GM12878 (cell line): ENCODE results near the gene PAX7. TPM values are rescaled to one million over a fixed set of nuclear protein-coding genes. Genes with fewer than 3 reads are reported as not detected.

Experiments
- ATAC-seq: fragments of 200-7000 bp; cut with Tn5 transposase; 3 replicates; pipeline ENCODE4 v1.9.1; 2020; ENCODE audit warnings: mild to moderate bottlenecking, moderate library complexity
- BruUV-seq: library from RNA; stranded (reverse); fragments of 400-500 nt; replicated peaks from 2 replicates; lab custom pipeline; 2021; lab: Mats Ljungman, UMichigan
- CTCF ChIA-PET: fragments of 300-600 bp; sonication (Branson Sonifier 250); formaldehyde crosslinking; extraction: SDS; loops from one replicate; lab custom pipeline; 2021; ENCODE audit warnings: inconsistent platforms; lab: Yijun Ruan, JAX
- POLR2A ChIA-PET: fragments of 350-600 bp; formaldehyde crosslinking; extraction: SDS; loops from one replicate; lab custom pipeline; 2021; ENCODE audit warnings: inconsistent platforms; lab: Charles Lee
- RAD21 ChIA-PET: fragments of 300-600 bp; sonication (Branson Sonifier 250); formaldehyde crosslinking; loops from one replicate; lab custom pipeline; 2023; ENCODE audit warnings: antibody characterized with exemption; ENCODE audit not compliant: unreplicated experiment; lab: Charles Lee
- SMC1A ChIA-PET: fragments of 300-600 bp; sonication (Branson Sonifier 250); formaldehyde crosslinking; loops from one replicate; lab custom pipeline; 2023; ENCODE audit not compliant: unreplicated experiment, uncharacterized antibody; lab: Charles Lee
- DNase-seq: peaks from one replicate; pipeline ENCODE4 v3.0.0-alpha.2; 2011; ENCODE audit warnings: low read depth, low spot score
- FAIRE-seq: peaks from 3 replicates; lab custom pipeline; 2011; peaks lifted over from hg19 to GRCh38; lab: Jason Lieb, UNC
- H2AFZ ChIP-seq: 2 replicates; pipeline ENCODE4 v1.6.0; 2011; ENCODE audit warnings: low read depth, low read length, control low read depth; ENCODE audit not compliant: control insufficient read depth
- H3K27ac ChIP-seq: 2 replicates; pipeline ENCODE4 v1.5.1; 2011; ENCODE audit warnings: control low read depth; ENCODE audit not compliant: control insufficient read depth, insufficient read depth
- H3K27me3 ChIP-seq, 2 experiments: replicated peaks in 1 of 2; 2 replicates each; pipeline versions ENCODE4 v1.6.0 to v1.6.1; 2011; ENCODE audit warnings: low read length in 1 of 2; ENCODE audit not compliant: control insufficient read depth in 2 of 2, insufficient read depth in 2 of 2
- H3K36me3 ChIP-seq, 2 experiments: 2 replicates each; pipeline ENCODE4 v1.5.1; 2011; ENCODE audit warnings: low read length in 1 of 2; ENCODE audit not compliant: control insufficient read depth in 2 of 2, insufficient read depth in 2 of 2
- H3K4me1 ChIP-seq: 2 replicates; pipeline ENCODE4 v1.6.1; 2011; ENCODE audit warnings: mild to moderate bottlenecking, low read length, moderate library complexity, mixed read lengths; ENCODE audit not compliant: control insufficient read depth, insufficient read depth
- H3K4me2 ChIP-seq: 2 replicates; pipeline ENCODE4 v1.6.0; 2011; ENCODE audit warnings: control low read depth; ENCODE audit not compliant: control insufficient read depth, insufficient read depth
- H3K4me3 ChIP-seq: fragments of 200-600 bp; sonication (generic); 2 replicates; pipeline ENCODE4 v1.5.1; 2016
- H3K79me2 ChIP-seq: 2 replicates; pipeline ENCODE4 v1.6.0; 2011; ENCODE audit warnings: low read length; ENCODE audit not compliant: control insufficient read depth, insufficient read depth
- H3K9ac ChIP-seq: 2 replicates; pipeline ENCODE4 v1.8.0; 2011; ENCODE audit warnings: low read length, control low read depth, mixed read lengths; ENCODE audit not compliant: control insufficient read depth, insufficient read depth
- H3K9me3 ChIP-seq: replicated peaks from 3 replicates; pipeline ENCODE4 v1.5.1; 2011; ENCODE audit warnings: mild to moderate bottlenecking, low read length; ENCODE audit not compliant: control insufficient read depth, insufficient read depth
- H4K20me1 ChIP-seq: 2 replicates; pipeline ENCODE4 v1.6.0; 2011; ENCODE audit not compliant: control insufficient read depth, insufficient read depth
- ATF7 ChIP-seq: fragments of 450-650 bp; IDR thresholded peaks from 2 replicates; pipeline ENCODE4 v1.6.1; 2016; ENCODE audit warnings: low read depth, mild to moderate bottlenecking
- BCL11A ChIP-seq: IDR thresholded peaks from 2 replicates; pipeline ENCODE4 v1.6.1; 2011; ENCODE audit warnings: low read depth, low read length
- CHD2 ChIP-seq: IDR thresholded peaks from 2 replicates; pipeline ENCODE4 v1.6.1; 2011; ENCODE audit warnings: low read depth, low read length, improper control_type of control experiment, borderline replicate concordance
- CREB1 ChIP-seq: IDR thresholded peaks from 2 replicates; pipeline ENCODE4 v1.6.1; 2012; ENCODE audit warnings: low read depth, mild to moderate bottlenecking, inconsistent platforms
- DPF2 ChIP-seq: fragments of 450-650 bp; IDR thresholded peaks from 2 replicates; pipeline ENCODE4 v1.6.1; 2017; ENCODE audit warnings: mild to moderate bottlenecking
- EED ChIP-seq: sonication (generic); IDR thresholded peaks from 2 replicates; pipeline ENCODE4 v1.6.1; 2016; ENCODE audit warnings: antibody characterized with exemption, low read depth
- EZH2 ChIP-seq: IDR thresholded peaks from 2 replicates; pipeline ENCODE4 v1.6.1; 2012; ENCODE audit warnings: low read depth, mild to moderate bottlenecking, control low read depth, inconsistent platforms, low read length, borderline replicate concordance; ENCODE audit not compliant: control insufficient read depth
- HDAC6 ChIP-seq: fragments of 200-600 bp; sonication (generic); IDR thresholded peaks from one replicate; pipeline ENCODE4 v1.8.0; 2017; ENCODE audit warnings: antibody characterized with exemption; ENCODE audit not compliant: unreplicated experiment
- MTA2 ChIP-seq: fragments of 450-650 bp; IDR thresholded peaks from 2 replicates; pipeline ENCODE4 v1.6.1; 2016; ENCODE audit warnings: low read depth, mild to moderate bottlenecking, moderate library complexity
- NR2F1 ChIP-seq: fragments of 450-650 bp; conservative IDR thresholded peaks from 2 replicates; pipeline ENCODE4 v1.6.1; 2017; ENCODE audit warnings: mild to moderate bottlenecking
- POLR2A ChIP-seq: IDR thresholded peaks from 2 replicates; pipeline ENCODE4 v1.6.1; 2011; ENCODE audit warnings: low read depth, mild to moderate bottlenecking, low read length
- POLR2AphosphoS2 ChIP-seq: IDR thresholded peaks from 2 replicates; pipeline ENCODE4 v1.6.1; 2011; ENCODE audit warnings: low read depth, mild to moderate bottlenecking, low read length, improper control_type of control experiment, moderate library complexity
- SIN3A ChIP-seq: IDR thresholded peaks from 2 replicates; pipeline ENCODE4 v1.6.1; 2012; ENCODE audit warnings: low read depth, low read length, improper control_type of control experiment
- SREBF2 ChIP-seq: IDR thresholded peaks from 2 replicates; pipeline ENCODE4 v1.6.1; 2012; ENCODE audit warnings: mild to moderate bottlenecking, low read length
- SUZ12 ChIP-seq: fragments of 200-600 bp; sonication (generic); IDR thresholded peaks from one replicate; pipeline ENCODE4 v1.6.1; 2018; ENCODE audit warnings: antibody characterized with exemption, mild to moderate bottlenecking; ENCODE audit not compliant: unreplicated experiment
- WGBS: methylation state at CpG from one replicate; pipeline ENCODE4 v1.1.6; 2016; ENCODE audit warnings: low lambda C conversion rate; ENCODE audit not compliant: insufficient replicate concordance, insufficient coverage; ENCODE audit errors: missing lambda C conversion rate; 5-methylcytosine and 5-hydroxymethylcytosine counted together
- in situ Hi-C: fragments of 300-500 bp; cut with MboI; formaldehyde crosslinking; loops from 9 replicates; pipeline ENCODE4 v1.14.3; 2018; ENCODE audit warnings: mixed read lengths
- intact Hi-C: fragments of 100-400 bp; cut with micrococcal nuclease; formaldehyde crosslinking; loops from one replicate; pipeline ENCODE4 v1.14.2; 2022; ENCODE audit not compliant: unreplicated experiment
- polyA plus RNA-seq, 11 experiments: library from polyadenylated mRNA; depleted of rRNA in 4 of 11; unstranded in 6 of 11; stranded (reverse) in 5 of 11; fragments of >200 nt; fragmentation: Nextera tagmentation in 4 of 11; fragmentation: Illumina TruSeq in 1 of 11; extraction: Ambion mirVana in 4 of 11; extraction: Trizol in 1 of 11; gene quantifications; 1 replicate in 1 of 11; 2 replicates in 10 of 11; pipeline versions ENCODE4 v1.2.1 to v1.2.3, GENCODE V29; 2011 to 2016; ENCODE audit warnings: inconsistent platforms in 2 of 11, missing spikeins in 2 of 11, low read depth in 1 of 11
- total RNA-seq, 4 experiments: library from RNA; depleted of rRNA in 3 of 4; stranded (reverse); fragments of >200 nt in 3 of 4; fragmentation: Illumina TruSeq in 1 of 4; extraction: Trizol in 1 of 4; gene quantifications; 2 replicates each; pipeline versions ENCODE4 v1.2.1 to v1.2.3, GENCODE V29; 2013 to 2021
- TF ChIP-seq, protein P1 (sequence below): fragments of 150-350 bp; IDR thresholded peaks from 2 replicates; pipeline ENCODE4 v1.6.1; 2016; ENCODE audit warnings: low read depth, low read length
- TF ChIP-seq, protein P2 (sequence below): IDR thresholded peaks from 2 replicates; pipeline ENCODE4 v1.6.1; 2012; ENCODE audit warnings: low read depth, low read length, improper control_type of control experiment
- TF ChIP-seq, protein P3 (sequence below): fragments of 450-650 bp; IDR thresholded peaks from 2 replicates; pipeline ENCODE4 v1.6.1; 2017; ENCODE audit warnings: mild to moderate bottlenecking, moderate library complexity

PAX7 gene
- total and polyA plus RNA-seq, 10 of the 15 experiments (the other 5 are each of a cell fraction or from before 2014, with no cell fraction given): not detected

DNA sequence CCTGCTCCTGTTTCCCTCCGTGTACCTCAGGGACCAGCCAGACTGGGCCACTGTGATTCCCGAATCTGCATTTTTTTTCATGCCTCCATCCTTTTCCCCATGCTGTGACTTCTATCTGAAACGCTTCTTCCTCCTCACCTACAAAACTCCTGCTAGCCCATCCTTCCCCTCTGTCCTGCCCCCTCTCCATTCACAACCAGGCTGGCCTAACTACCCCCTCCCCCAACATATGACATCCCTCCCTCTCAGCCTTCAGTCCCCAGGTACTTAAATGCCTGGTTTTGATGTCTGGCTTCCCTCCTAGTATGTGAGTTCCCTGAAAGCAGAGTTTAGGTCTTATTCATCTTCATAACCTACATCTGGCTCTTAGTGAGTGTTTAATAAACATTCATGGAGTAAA is 146.1 kb downstream of the PAX7 start:
- in situ Hi-C loops (no loop called here), intact Hi-C loops (no loop called here)
- no peak overlapping the region for H3K9ac ChIP-seq
- H4K20me1 ChIP-seq: no peaks in the 10 kb centered on the region
- ATAC-seq: no peak
- no peak overlapping the region for H3K27ac ChIP-seq
- H3K4me1 ChIP-seq: no peaks in the 10 kb centered on the region
- ChIA-PET POLR2A (no interaction called here), RAD21 (no interaction called here), SMC1A (no interaction called here), CTCF (no interaction called here)
- H3K4me3 ChIP-seq: no peak overlapping the region
- no peaks in the 10 kb centered on the region for H3K36me3 ChIP-seq
- BruUV-seq: no TSS peak
- H3K79me2 ChIP-seq: no peaks in the 10 kb centered on the region
- no peaks in the 10 kb centered on the region for H3K9me3 ChIP-seq
- TF ChIP-seq BCL11A: no peak
- no peak for TF ChIP-seq ATF7
- TF ChIP-seq POLR2A: no peak
- no peak for TF ChIP-seq MTA2
- TF ChIP-seq, protein P1, sequence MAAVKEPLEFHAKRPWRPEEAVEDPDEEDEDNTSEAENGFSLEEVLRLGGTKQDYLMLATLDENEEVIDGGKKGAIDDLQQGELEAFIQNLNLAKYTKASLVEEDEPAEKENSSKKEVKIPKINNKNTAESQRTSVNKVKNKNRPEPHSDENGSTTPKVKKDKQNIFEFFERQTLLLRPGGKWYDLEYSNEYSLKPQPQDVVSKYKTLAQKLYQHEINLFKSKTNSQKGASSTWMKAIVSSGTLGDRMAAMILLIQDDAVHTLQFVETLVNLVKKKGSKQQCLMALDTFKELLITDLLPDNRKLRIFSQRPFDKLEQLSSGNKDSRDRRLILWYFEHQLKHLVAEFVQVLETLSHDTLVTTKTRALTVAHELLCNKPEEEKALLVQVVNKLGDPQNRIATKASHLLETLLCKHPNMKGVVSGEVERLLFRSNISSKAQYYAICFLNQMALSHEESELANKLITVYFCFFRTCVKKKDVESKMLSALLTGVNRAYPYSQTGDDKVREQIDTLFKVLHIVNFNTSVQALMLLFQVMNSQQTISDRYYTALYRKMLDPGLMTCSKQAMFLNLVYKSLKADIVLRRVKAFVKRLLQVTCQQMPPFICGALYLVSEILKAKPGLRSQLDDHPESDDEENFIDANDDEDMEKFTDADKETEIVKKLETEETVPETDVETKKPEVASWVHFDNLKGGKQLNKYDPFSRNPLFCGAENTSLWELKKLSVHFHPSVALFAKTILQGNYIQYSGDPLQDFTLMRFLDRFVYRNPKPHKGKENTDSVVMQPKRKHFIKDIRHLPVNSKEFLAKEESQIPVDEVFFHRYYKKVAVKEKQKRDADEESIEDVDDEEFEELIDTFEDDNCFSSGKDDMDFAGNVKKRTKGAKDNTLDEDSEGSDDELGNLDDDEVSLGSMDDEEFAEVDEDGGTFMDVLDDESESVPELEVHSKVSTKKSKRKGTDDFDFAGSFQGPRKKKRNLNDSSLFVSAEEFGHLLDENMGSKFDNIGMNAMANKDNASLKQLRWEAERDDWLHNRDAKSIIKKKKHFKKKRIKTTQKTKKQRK: no peak
- no peak for TF ChIP-seq SUZ12
- no peak for TF ChIP-seq POLR2AphosphoS2
- no peak for TF ChIP-seq DPF2
- TF ChIP-seq EZH2: no peak
- TF ChIP-seq, protein P2, sequence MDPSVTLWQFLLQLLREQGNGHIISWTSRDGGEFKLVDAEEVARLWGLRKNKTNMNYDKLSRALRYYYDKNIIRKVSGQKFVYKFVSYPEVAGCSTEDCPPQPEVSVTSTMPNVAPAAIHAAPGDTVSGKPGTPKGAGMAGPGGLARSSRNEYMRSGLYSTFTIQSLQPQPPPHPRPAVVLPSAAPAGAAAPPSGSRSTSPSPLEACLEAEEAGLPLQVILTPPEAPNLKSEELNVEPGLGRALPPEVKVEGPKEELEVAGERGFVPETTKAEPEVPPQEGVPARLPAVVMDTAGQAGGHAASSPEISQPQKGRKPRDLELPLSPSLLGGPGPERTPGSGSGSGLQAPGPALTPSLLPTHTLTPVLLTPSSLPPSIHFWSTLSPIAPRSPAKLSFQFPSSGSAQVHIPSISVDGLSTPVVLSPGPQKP: no peak
- no peak for TF ChIP-seq CREB1
- no peak for TF ChIP-seq NR2F1
- TF ChIP-seq SREBF2: no peak
- no peak for TF ChIP-seq CHD2
- TF ChIP-seq, protein P3, sequence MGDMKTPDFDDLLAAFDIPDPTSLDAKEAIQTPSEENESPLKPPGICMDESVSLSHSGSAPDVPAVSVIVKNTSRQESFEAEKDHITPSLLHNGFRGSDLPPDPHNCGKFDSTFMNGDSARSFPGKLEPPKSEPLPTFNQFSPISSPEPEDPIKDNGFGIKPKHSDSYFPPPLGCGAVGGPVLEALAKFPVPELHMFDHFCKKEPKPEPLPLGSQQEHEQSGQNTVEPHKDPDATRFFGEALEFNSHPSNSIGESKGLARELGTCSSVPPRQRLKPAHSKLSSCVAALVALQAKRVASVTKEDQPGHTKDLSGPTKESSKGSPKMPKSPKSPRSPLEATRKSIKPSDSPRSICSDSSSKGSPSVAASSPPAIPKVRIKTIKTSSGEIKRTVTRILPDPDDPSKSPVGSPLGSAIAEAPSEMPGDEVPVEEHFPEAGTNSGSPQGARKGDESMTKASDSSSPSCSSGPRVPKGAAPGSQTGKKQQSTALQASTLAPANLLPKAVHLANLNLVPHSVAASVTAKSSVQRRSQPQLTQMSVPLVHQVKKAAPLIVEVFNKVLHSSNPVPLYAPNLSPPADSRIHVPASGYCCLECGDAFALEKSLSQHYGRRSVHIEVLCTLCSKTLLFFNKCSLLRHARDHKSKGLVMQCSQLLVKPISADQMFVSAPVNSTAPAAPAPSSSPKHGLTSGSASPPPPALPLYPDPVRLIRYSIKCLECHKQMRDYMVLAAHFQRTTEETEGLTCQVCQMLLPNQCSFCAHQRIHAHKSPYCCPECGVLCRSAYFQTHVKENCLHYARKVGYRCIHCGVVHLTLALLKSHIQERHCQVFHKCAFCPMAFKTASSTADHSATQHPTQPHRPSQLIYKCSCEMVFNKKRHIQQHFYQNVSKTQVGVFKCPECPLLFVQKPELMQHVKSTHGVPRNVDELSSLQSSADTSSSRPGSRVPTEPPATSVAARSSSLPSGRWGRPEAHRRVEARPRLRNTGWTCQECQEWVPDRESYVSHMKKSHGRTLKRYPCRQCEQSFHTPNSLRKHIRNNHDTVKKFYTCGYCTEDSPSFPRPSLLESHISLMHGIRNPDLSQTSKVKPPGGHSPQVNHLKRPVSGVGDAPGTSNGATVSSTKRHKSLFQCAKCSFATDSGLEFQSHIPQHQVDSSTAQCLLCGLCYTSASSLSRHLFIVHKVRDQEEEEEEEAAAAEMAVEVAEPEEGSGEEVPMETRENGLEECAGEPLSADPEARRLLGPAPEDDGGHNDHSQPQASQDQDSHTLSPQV: no peak
- no peak for TF ChIP-seq EED
- TF ChIP-seq HDAC6: no peak
- no peak for TF ChIP-seq SIN3A
- H2AFZ ChIP-seq: no peak overlapping the region
- 11% methylated on average over 3 of the region's 3 CpGs for WGBS
- no peak overlapping the region for H3K4me2 ChIP-seq
- no peak for FAIRE-seq
- no peak for DNase-seq
- H3K27me3 ChIP-seq: peaks cover 4 to 6% of the 10 kb centered on the region in 2 experiments; a peak in 3 of 4 replicates
